Stimulated activated CD8-positive, alpha-beta memory T cell treated with anti-CD3 and anti-CD28 coated beads, Interleukin-7, amount 100 ng/mL, for 4 hours (primary cell): Measurements from ENCODE around the gene NRF1.
"Not testable (repeated sequence)": the region's sequence is repeated elsewhere in the genome, so short reads cannot be mapped to it uniquely, and the experiment has no call there.

Experiments
- DNase-seq, 2 donors: peaks; one replicate each; pipeline ENCODE4 v3.0.0-alpha.2; 2020; ENCODE audit warnings: low read depth in 2 of 2

The NRF1 gene

DNA sequence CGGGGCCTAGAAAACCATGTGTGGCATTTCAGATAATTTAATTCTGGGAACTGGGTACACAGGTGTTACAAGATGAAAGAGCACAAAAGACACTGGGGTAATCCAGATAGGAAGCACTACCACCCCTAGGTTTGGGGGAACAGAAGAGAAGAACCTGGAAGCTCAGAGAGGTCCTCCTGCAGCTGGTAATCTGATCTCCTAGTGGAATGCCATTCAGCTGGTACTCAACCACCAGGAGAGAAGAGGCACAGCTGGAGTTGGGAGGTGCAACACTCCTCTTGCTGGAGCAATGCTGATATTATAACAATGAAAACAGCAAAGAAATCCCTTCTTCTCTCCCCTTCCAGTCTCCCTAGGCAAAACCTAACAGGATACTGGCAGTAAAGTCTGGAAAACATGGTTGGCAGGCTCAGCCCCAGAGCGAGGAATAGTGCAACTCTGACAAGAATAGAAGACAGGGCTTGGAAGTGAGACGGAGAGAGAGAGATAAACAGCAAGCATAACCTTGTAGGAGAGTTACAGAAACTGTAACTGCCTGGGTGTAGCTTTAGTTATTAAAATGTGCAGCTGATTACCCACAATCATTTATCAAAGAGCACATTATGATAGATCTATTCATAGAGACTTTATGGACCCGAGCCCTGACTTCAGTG is 35.0 kb downstream of the NRF1 start:
- DNase-seq = no peak

DNA sequence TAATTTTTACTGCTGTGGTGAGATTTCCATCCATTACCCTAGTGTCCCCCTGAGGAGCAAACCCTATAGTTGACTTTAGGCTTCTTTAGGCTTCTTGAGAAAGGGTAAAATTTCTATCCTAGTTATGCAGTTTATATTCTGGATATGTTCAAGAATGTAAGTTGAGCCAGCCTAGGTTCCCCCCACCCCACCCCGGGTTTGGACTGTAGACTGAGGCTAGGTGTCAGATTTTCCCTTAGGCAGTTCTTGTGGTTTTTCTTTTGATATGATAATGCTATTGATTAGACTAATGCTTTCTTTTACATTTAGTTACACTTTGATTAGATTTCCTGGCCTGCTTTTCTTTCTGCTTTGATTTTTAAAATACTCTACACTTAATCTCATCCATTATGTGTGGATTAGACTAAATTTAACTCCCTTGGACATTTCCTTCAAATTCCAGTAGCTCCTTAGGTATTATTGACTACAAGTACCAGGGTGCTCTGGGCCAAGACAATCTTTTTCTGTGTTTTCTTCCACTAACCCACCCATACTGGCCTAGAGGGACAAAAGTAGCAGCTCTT is 37.7 kb downstream of the NRF1 start:
- DNase-seq = no peak

DNA sequence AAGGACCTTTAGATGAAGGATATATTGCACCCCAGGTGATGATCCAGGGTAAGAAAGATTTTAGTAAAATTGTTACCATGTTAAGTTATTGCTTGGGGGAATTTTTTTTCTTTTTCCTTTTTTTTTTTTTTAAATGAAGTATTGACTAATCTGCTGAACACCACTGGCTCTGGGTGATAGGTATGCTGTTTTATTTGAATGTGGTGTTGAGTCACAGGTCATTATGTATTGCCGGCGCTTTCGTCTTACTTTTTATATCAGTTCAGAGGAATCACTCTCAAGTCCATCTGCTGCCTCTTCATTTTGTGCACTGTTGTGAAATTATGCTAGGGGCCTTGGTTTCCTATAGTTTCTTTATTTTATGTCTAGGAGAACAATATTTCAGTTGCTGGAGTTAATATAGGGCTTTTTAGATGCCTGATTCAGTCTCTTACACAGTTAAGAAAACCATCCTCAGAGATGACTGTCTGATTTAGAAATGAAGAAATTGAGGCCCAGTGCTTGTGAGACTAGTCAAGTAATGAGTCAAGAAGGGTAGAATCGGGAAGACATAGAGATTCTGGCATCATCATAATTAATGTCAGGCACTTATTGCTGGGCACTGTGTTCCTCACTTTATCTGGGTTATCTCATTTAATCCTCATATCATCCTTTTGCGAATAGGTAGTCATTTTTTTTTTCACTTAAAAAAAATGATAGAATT is 38.7 kb downstream of the NRF1 start:
- DNase-seq = no peak

DNA sequence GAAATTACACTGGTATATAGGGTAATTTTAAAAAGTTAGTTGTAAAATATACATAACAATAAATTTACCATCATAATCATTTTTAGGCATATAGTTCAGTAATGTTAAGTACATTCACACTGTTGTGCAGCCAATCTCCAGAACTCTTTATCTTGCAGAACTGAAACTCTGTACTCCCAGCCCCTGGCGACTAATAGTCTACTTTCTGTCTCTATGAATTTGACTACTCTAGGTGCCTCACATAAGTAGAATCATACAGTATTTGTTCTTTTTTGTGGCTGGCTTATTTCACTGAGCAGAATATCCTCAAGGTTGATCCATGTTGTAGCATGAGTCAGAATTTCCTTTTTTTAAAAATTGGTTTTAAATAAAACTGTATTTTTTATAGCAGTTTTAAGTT is 41.4 kb downstream of the NRF1 start:
- DNase-seq = no peak

DNA sequence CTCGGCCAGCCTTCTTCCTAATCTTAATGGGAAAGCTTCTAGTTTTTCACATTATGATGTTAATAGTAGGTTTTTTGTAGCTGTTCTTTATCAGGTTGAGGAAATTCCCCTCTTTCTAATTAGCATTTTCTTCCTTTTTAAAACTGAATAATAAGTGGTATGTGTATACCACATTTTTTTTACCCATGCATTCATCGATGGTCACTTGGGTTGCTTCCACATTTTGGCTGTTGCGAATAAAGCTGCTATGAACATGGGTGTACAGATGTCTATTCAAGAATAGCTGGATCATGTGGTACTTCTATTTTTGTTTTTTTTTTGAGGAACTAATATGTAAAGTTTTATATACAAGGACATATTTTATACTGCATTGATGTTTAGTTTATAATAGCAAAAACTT is 44.3 kb downstream of the NRF1 start:
- DNase-seq = no peak

DNA sequence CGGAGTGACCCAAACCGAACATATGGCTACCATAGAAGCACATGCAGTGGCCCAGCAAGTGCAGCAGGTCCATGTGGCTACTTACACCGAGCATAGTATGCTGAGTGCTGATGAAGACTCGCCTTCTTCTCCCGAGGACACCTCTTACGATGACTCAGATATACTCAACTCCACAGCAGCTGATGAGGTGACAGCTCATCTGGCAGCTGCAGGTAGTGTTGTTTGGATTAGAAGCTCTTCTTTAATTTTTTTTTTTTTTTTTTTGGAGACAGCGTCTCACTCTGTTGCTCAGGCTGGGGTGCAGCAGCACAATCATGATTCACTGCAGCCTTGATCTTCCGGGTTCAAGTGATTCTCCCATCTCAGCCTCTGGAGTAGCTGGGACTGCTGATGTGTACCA is 45.8 kb downstream of the NRF1 start:
- DNase-seq = no peak

DNA sequence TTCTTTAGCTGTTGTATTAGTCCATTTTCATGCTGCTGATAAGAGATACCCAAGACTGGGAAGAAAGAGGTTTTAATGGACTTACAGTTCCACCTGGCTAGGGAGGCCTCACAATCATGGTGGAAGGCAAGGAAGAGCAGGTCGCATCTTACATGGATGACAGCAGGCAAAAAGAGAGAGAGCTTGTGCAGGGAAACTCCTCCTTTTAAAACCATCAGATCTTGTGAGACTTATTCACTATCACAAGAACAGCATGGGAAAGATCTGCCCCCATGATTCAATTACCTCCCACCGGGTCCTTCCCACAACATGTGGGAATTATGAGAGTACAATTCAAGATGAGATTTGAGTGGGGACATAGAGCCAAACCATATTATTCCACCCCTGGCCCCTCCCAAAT is 48.4 kb downstream of the NRF1 start:
- not testable (repeated sequence) for DNase-seq

DNA sequence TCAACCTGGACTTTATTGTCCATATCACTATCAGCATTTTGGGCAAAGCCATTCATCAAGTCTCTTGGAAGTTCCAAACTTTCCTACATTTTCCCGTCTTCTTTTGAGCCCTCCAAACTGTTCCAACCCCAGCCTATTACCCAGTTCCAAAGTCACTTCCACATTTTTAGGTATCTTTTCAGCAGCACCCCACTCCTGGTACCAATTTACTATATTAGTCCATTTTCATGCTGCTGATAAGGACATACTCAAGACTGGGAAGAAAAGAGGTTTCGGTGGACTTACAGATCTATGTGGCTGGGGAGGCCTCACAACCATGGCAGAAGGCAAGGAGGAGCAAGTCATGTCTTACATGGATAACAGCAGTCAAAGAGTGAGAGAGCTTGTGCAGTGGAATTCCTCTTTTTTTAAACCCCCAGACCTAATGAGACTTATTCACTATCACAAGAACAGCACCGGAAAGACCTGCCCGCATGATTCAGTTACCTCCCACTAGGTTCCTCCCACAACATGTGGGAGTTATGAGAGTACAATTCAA is 50.2 kb downstream of the NRF1 start:
- DNase-seq = no peak

DNA sequence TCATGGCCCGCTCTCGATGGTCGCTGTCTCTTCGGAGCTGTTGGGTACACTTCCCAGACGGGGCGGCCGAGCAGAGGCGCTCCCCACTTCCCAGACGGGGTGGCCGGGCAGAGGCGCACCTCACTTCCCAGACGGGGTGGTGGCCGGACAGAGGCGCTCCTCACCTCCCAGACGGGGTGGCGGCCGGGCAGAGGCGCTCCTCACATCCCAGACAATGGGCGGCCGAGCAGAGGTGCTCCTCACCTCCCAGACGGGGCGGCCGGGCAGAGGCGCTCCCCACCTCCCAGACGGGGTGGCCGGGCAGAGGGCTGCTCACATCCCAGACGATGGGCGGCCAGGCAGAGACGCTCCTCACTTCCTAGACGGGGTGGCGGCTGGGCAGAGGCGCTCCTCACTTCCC is 51.7 kb downstream of the NRF1 start:
- DNase-seq = not testable (repeated sequence)

DNA sequence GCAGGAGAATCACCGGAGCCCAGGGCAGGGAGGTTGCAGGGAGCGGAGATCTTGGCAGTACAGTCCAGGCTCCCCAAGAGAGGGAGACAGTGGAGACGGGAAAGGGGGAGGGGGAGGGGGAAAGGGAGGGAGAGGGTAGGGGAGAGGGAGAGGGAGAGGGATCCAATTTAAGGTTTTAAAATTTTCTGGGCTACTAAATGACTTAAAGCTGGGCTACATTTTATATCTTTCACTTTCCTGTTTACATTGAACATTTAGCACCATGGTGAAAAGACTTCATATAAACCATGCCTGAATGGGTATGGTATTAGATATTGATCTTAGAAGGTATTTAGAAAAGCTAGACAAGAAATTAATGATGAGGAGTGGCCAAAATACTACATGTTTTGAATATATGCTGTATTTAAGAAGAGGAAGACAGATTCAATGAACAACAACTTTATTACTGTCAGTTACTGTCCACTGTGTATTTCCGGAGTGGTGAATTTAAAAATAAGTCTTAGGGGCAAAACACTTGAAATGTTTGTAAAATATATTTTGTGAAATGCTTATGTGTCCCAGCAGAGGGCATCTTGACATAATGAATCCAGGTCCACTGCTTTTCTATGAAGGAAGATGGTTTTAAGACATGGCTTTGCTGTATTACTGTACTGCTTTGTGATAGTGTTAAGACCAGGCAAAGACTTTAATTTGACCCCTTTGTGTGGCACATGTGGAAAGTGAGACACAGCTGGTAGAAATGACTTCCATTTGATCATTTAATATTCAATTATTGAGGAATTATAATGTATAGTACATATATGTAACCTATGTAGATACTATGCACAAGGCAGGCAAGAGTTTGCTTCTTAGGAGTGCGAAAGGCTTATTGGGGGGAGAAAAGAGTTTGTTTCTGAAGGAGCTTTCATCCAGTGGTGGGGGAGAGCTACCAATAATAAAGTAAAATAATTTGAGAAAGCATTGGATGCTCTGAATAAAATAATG is 52.8 kb downstream of the NRF1 start:
- DNase-seq = no peak

DNA sequence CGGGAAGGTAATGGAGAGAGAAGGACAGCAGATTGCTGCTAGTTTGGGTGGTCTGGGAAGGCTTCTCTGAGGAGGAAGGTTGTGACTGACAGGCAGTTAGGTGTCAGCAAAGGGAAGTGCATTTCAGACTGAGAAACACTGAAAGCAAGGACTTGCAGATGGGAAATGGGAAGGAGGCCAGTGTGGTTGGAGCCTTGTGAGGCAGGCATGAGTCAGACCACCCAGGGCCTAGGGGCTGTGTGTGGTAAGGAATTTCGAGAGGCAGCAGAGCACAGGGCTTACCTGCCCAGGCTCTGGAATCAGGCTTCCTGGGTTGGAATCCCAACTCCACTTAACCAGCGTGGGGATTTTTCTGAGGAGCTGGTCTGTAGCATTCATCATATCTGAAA is 53.5 kb downstream of the NRF1 start:
- no peak for DNase-seq

DNA sequence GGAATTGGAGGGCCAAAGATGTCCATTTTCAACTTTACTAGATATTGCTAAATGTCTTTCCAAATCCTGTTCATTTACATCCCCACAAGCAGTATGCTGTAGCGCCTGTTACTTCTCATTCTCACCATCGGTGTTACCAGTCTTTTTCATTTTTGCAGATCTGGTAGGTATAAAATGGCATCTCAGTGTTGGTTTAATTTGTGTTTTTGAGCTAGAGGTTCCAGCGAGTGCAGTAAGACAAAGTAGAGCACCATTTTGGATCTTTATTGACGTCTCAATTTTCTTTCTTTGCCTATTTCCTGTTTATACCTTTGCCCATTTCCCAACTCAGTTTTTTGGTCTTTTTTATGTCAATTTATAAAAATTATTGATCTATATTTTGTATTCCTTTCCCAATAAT is 55.6 kb downstream of the NRF1 start:
- no peak for DNase-seq

DNA sequence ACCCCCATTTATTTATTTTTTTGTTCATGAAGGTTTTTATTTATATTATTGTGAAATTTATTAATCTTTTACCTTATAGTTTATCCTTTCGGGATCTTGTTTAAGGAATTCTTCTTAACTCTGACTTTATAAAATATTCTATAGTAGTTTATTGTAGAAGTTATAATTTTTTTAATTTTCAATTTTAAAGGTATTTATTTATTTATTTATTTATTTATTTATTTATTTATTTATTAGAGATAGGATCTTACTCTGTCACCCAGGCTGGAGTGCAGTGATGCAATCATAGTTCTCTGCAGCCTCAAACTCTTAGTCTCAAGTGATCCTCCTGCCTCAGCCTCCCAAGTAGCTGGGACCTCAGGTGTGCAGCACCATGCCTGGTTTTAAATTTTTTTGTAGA is 56.0 kb downstream of the NRF1 start:
- no peak for DNase-seq

DNA sequence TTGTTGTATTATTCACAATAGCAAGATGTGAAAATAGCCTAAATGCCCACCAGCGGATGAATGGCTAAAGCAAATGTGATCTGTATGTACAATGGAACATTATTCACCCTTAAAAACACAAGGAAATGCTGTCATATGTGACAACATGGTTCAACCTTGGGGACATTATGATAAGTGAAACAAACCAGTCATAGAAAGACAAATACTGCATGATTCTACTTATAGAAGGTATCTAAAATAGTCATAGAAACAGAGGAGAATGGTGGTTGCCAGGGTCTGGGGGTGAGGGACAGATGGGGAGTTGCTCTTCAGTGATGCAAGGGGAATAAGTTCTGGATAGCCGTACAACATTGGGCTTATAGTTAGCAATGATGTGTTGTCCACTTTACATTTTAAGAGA is 58.4 kb downstream of the NRF1 start:
- no peak for DNase-seq

DNA sequence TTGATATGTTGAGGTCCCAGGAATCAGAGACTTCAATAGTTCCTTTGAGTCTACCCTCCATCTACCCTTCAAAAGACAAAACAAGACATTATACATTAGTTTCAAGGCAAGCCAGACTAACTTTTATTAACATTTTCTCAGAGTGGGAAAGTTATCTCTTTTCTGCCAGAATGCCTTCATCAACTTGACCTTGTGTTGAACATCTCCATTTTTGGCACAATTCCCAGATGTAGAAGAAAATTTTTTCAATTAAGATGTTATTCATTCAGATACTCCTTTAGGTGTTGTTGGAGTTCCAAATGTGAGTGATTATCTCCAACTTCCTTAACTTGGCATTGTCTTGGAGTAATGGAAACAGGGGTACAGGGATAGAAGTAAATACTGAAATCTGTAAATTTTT is 59.1 kb downstream of the NRF1 start:
- no peak for DNase-seq

DNA sequence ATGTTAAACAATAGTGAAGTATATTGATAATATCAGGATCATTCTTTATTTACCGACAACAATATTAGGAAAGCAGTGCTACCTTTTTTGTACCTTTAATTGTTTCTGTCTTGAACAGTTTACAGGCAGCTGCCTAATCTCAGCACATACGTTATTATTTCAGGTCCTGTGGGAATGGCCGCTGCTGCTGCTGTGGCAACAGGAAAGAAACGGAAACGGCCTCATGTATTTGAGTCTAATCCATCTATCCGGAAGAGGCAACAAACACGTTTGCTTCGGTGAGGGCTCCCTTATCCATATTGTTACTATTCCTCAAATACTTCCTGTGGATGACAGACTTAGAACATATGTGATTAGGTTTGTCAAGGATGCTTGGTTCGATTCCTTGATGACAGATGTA is 59.7 kb downstream of the NRF1 start:
- DNase-seq = no peak

DNA sequence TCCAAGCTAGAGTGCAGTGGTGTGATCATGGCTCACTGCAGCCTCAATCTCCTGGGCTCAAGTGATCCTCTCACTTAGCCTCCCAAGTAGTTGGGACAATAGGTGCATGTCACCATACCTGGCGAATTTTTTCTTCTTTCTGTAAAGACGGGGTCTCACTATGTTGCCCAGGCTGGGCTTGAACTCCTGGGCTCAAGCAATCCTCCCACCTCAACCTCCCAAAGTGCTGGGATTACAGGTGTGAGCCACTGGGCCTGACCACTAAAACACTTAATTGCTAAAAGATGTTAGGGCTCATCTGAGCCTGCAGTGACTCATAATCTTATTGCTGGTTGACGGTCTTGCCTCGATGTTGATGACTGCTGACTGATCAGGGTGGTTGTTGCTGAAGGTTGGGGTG is 63.0 kb downstream of the NRF1 start:
- DNase-seq = not testable (repeated sequence)

DNA sequence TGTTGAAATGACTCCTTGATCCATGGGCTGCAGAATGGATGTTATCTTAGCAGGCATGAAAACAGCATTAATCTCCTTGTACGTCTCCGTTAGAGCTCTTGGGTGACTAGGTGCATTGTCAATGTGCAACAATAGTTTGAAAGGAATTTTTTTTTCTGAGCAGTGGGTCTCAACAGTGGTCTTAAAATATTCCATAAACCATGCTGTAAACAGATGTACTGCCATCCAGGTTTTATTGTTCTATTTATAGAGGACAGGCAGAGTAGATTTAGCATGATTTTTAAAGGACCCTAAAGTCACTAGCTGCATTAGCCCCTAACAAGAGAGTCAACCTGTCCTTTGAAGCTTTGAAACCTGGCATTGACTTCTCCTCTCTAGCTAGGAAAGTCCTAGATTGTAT is 64.0 kb downstream of the NRF1 start:
- no peak for DNase-seq

DNA sequence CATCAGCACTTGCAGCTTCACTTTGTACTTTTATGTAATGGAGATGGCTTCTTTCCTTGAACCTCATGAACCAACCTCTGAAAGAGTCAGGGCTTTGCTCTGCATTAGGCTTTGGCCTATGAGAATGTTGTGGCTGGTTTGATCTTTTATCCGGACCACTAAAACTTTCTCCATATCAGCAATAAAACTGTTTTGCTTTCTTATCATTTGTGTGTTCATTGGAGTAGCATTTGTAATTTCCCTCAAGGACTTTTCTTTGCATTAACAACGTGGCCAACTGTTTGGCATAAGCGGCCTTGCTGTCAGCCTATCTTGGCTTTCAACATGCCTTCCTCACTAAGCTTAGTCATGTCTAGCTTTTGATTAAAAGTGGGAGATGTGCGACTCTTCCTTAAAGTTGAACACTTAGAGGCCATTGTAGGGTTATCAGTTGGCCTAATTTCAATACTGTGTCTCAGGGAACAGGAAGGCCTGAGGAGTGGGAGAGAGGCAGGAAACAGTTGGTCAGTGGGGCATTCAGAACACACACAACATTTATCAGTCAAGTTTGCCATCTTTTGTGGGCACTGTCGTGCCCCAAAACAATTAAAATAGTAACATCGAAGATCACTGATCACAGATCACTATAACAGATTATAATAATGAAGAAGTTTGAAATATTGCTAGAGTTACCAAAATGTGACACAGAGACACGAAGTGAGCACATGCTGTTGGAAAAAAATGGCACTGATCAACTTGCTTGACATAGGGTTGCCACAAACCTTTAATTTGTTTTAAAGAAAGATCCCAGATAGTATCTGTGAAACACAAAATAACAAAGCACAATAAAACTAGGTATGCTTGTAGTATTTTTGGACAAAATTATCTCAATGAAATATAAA is 64.7 kb downstream of the NRF1 start:
- DNase-seq = no peak

DNA sequence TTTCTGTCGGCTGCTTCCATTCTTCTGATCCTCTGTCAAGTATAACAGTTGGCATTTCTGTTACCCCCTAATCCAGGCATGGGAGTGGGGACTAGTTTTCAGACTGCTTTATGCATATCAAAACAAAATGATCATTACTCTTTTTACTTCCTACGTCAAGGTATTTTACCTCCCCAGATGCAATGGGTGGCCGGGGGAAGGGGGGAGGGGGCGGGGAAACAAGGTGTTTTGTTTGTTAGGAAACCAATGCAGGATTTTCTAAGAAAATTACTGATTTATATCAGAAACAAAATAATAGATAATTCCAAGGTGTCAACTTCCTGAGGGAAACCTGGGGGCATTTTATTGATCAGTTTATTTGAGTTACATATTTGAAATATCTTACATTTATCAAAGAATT is 66.3 kb downstream of the NRF1 start:
- DNase-seq = no peak

DNA sequence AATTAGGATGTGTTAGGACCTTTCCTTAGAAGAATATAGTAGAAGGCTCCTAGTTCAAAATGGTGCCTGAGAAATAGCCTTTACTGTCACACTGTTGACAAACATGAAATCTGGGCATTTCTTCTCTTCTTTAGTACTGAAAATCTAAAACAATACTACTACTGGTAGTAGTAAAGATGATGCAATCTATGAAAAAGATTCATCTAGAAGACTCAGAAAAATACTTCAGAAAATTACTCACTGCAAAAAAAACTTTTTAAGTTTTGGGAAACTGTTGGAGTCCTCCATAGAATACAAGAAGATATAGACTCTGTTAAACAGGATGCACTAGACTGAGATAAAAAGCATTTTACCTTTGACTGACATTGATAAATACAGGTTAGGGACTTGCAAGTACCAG is 67.1 kb downstream of the NRF1 start:
- DNase-seq = no peak
